Psoas muscle (tissue), 8 donors: ENCODE data around the gene PAN3. TPM values are rescaled to one million over a fixed set of nuclear protein-coding genes. Genes with fewer than 3 reads are reported as not detected.

Experiments
- ATAC-seq, 4 donors: fragments of 200-7000 bp; cut with Tn5 transposase; one replicate each; pipeline ENCODE4 v1.9.1; 2020; ENCODE audit warnings: moderate library complexity in 3 of 4, mild to moderate bottlenecking in 2 of 4
- DNase-seq, 2 donors: peaks; one replicate each; pipeline ENCODE4 v3.0.0-alpha.2; 2020
- H3K27ac ChIP-seq: fragments of 200-600 bp; one replicate; pipeline ENCODE4 v1.8.0; 2022
- H3K27me3 ChIP-seq, 3 donors: fragments of 200-600 bp in 1 of 3; one replicate each; pipeline versions ENCODE4 v1.6.1 to v1.8.0; 2013 to 2022; ENCODE audit warnings: low read length in 2 of 3, mild to moderate bottlenecking in 2 of 3, moderate library complexity in 1 of 3; ENCODE audit not compliant: insufficient read depth in 3 of 3
- H3K36me3 ChIP-seq, 2 donors: fragments of 200-600 bp in 1 of 2; one replicate each; pipeline versions ENCODE4 v1.6.1 to v1.8.0; 2013 to 2022; ENCODE audit warnings: low read depth in 1 of 2, mild to moderate bottlenecking in 1 of 2, moderate library complexity in 1 of 2; ENCODE audit not compliant: insufficient read depth in 1 of 2
- H3K4me1 ChIP-seq: fragments of 200-600 bp; one replicate; pipeline ENCODE4 v1.8.0; 2022
- H3K4me3 ChIP-seq: fragments of 200-600 bp; one replicate; pipeline ENCODE4 v1.8.0; 2022; ENCODE audit warnings: mild to moderate bottlenecking
- H3K9me3 ChIP-seq: fragments of 200-600 bp; one replicate; pipeline ENCODE4 v1.8.0; 2022
- CTCF ChIP-seq: fragments of 200-600 bp; IDR thresholded peaks from one replicate; pipeline ENCODE4 v1.8.0; 2022; ENCODE audit warnings: antibody characterized with exemption
- WGBS, 3 donors: extraction: QIAGEN DNeasy Blood & Tissue Kit; methylation state at CpG; one replicate each; pipeline versions ENCODE4 v1.1.6 to v1.1.7; 2013; 5-methylcytosine and 5-hydroxymethylcytosine counted together
- intact Hi-C, 2 donors: fragments of 100-400 bp; cut with DNase I; formaldehyde crosslinking; loops; one replicate each; pipeline versions ENCODE4 v1.11.0 to v1.14.2; 2022
- polyA plus RNA-seq, 3 donors: library from polyadenylated mRNA; stranded (reverse); fragments of 200-250 nt; gene quantifications; one replicate each; pipeline ENCODE4 v1.2.3, GENCODE V29; 2013
- total RNA-seq, 4 donors: library from RNA; stranded (reverse); fragmentation: NEBNext Ultra II Directional in 2 of 4; extraction: Animal tissue kit (Norgen Biotek cat#: 25700) in 2 of 4; gene quantifications; one replicate each; pipeline versions ENCODE4 v1.2.1 to v1.2.4, GENCODE V29; 2021 to 2023
- donor health status: healthy with polysubstance abuse.
- donor health status: DM: no; HTN: no; CAD: no; lungs with moderate emphysema.
- donor health status: Bipolar disorder and iron deficiency.
- donor health status: healthy.
- donor health status: DM: yes; HTN: yes; CAD: no.
- donor health status: DM: no; HTN: no; CAD: no.
- donor health status: DM: no; HTN: no; CAD: no.
- donor health status: DM: yes; HTN: yes; CAD: no.

PAN3 gene
- total and polyA plus RNA-seq, 7 donors, result 2.3 to 9.0 (median 5.9) TPM

GRCh38 chr13:28166257-28166656, 27.9 kb downstream of the PAN3 start:
- DNase-seq (no peak), ATAC-seq (no peak)
- Histone ChIP-seq H3K36me3 (no peaks in the 10 kb centered on the region), H3K4me1 (peaks cover 8% of the 10 kb centered on the region), H3K27ac (no peak overlapping the region), H3K4me3 (no peak overlapping the region), H3K9me3 (no peaks in the 10 kb centered on the region), H3K27me3 (no peaks in the 10 kb centered on the region)
- 100% methylated on average over 1 of the region's 1 CpG for WGBS, 3 donors
- intact Hi-C loops, result no loop called here
- no peak for TF ChIP-seq CTCF

GRCh38 chr13:28171266-28171665, 32.9 kb downstream of the PAN3 start:
- Histone ChIP-seq H3K36me3 (peaks cover 0 to under 1% of the 10 kb centered on the region in 2 donors), H3K27ac (no peak overlapping the region), H3K9me3 (no peaks in the 10 kb centered on the region), H3K27me3 (no peaks in the 10 kb centered on the region), H3K4me1 (no peaks in the 10 kb centered on the region), H3K4me3 (no peak overlapping the region)
- TF ChIP-seq CTCF, result no peak
- ATAC-seq (no peak), DNase-seq (no peak)
- WGBS, 3 donors, result 86 to 87% (median 87%) methylated on average over 5 of the region's 5 CpGs
- intact Hi-C loops, result no loop called here

- intact Hi-C loops, result no loop called here
- H3K4me3 ChIP-seq, result no peak overlapping the region
- 47 to 49% (median 48%) methylated on average over 2 of the region's 2 CpGs for WGBS, 3 donors
Observed at GRCh38 chr13:28172947-28173346, 34.6 kb downstream of the PAN3 start.

GRCh38 chr13:28173793-28174192, 35.4 kb downstream of the PAN3 start:
- Histone ChIP-seq H3K4me1 (no peaks in the 10 kb centered on the region), H3K9me3 (no peaks in the 10 kb centered on the region), H3K4me3 (no peak overlapping the region), H3K27ac (no peak overlapping the region), H3K36me3 (peaks cover 0 to 22% of the 10 kb centered on the region in 2 donors), H3K27me3 (no peaks in the 10 kb centered on the region)
- TF ChIP-seq CTCF, result no peak
- intact Hi-C loops, result no loop called here
- no peak for DNase-seq
- ATAC-seq, result no peak

More at GRCh38 chr13:28172947-28173346, 34.6 kb downstream of the PAN3 start:
- H3K4me1 ChIP-seq, result no peaks in the 10 kb centered on the region
- no peaks in the 10 kb centered on the region for H3K27me3 ChIP-seq
- H3K27ac ChIP-seq, result no peak overlapping the region
- ATAC-seq (no peak), DNase-seq (no peak)
- no peaks in the 10 kb centered on the region for H3K9me3 ChIP-seq
- TF ChIP-seq CTCF, result no peak
- H3K36me3 ChIP-seq, result peaks cover 0 to 15% of the 10 kb centered on the region in 2 donors

- no peak for TF ChIP-seq CTCF
- intact Hi-C loops, result no loop called here
- Histone ChIP-seq H3K4me1 (no peaks in the 10 kb centered on the region), H3K36me3 (peaks cover 0 to 23% of the 10 kb centered on the region in 2 donors), H3K27ac (no peak overlapping the region), H3K27me3 (no peaks in the 10 kb centered on the region), H3K4me3 (no peak overlapping the region), H3K9me3 (no peaks in the 10 kb centered on the region)
- DNase-seq (no peak), ATAC-seq (no peak)
Observed at GRCh38 chr13:28177327-28177726, 39.0 kb downstream of the PAN3 start.
